B cell (primary cell): ENCODE measurements around the gene AP1S3. TPM values are rescaled to one million over a fixed set of nuclear protein-coding genes. Genes with fewer than 3 reads are reported as not detected.

Experiments
- ATAC-seq: fragments of 200-7000 bp; cut with Tn5 transposase; one replicate; pipeline ENCODE4 v1.10.0; 2021; ENCODE audit warnings: low read depth, mild to moderate bottlenecking, moderate number of reproducible peaks, moderate library complexity
- CTCF ChIA-PET: fragments of 350-600 bp; sonication (Branson Sonifier 250); formaldehyde crosslinking; loops from one replicate; lab custom pipeline; 2021; ENCODE audit warnings: antibody characterized with exemption, inconsistent platforms; lab: Charles Lee
- POLR2A ChIA-PET: fragments of 350-600 bp; sonication (Branson Sonifier 250); formaldehyde crosslinking; loops from one replicate; lab custom pipeline; 2021; ENCODE audit warnings: antibody characterized with exemption; lab: Charles Lee
- DNase-seq: peaks from one replicate; pipeline ENCODE4 v3.0.0; 2013
- H2AFZ ChIP-seq: 2 replicates; pipeline ENCODE4 v1.6.1; 2012; ENCODE audit warnings: mild to moderate bottlenecking, low read depth, low read length; ENCODE audit not compliant: insufficient read depth, poor library complexity, severe bottlenecking
- H3K27ac ChIP-seq, 2 donors: 1 replicate in 1 of 2; 2 replicates in 1 of 2; pipeline ENCODE4 v1.5.1; 2012 to 2013; ENCODE audit warnings: low read length in 2 of 2, mild to moderate bottlenecking in 2 of 2, moderate library complexity in 1 of 2
- H3K27me3 ChIP-seq, 4 experiments: fragments of 200-600 bp in 1 of 4; sonication (generic) in 1 of 4; replicated peaks in 1 of 4; 1 replicate in 2 of 4; 2 replicates in 2 of 4; pipeline versions ENCODE4 v1.6.1 to v1.7.0; 2013 to 2016; ENCODE audit warnings: low read length in 3 of 4, mild to moderate bottlenecking in 2 of 4, mixed read lengths in 1 of 4, moderate library complexity in 1 of 4; ENCODE audit not compliant: insufficient read depth in 4 of 4, control insufficient read depth in 3 of 4; ENCODE audit errors: control extremely low read depth in 1 of 4
- H3K36me3 ChIP-seq, 2 experiments: replicated peaks in 1 of 2; 1 replicate in 1 of 2; 2 replicates in 1 of 2; pipeline versions ENCODE4 v1.6.1 to v1.7.1; 2013; ENCODE audit warnings: low read length in 1 of 2; ENCODE audit not compliant: insufficient read depth in 2 of 2, control insufficient read depth in 1 of 2; ENCODE audit errors: control extremely low read depth in 1 of 2, extremely low read depth in 1 of 2
- H3K4me1 ChIP-seq, 2 donors: fragments of 200-600 bp in 1 of 2; sonication (generic) in 1 of 2; 1 replicate in 1 of 2; 2 replicates in 1 of 2; pipeline versions ENCODE4 v1.5.1 to v1.6.1; 2013 to 2017; ENCODE audit warnings: low read length in 2 of 2; ENCODE audit not compliant: control insufficient read depth in 2 of 2, insufficient read depth in 2 of 2
- H3K4me2 ChIP-seq: replicated peaks from 2 replicates; pipeline ENCODE3; 2012; ENCODE audit warnings: mild to moderate bottlenecking, low read depth, low read length; ENCODE audit not compliant: poor library complexity, severe bottlenecking
- H3K4me3 ChIP-seq, 5 experiments: fragments of 200-600 bp in 1 of 5; sonication (generic) in 1 of 5; 1 replicate in 3 of 5; 2 replicates in 2 of 5; pipeline versions ENCODE4 v1.5.1 to v1.7.0; 2011 to 2016; ENCODE audit warnings: low read length in 4 of 5, mild to moderate bottlenecking in 4 of 5, low read depth in 2 of 5, control low read depth in 1 of 5, moderate library complexity in 1 of 5; ENCODE audit not compliant: insufficient read depth in 1 of 5; ENCODE audit errors: control extremely low read depth in 1 of 5, extremely low read depth in 1 of 5
- H3K79me2 ChIP-seq: fragments of 200-600 bp; sonication (generic); one replicate; pipeline ENCODE4 v1.6.0; 2016; ENCODE audit warnings: low read length; ENCODE audit not compliant: control insufficient read depth, insufficient read depth
- H3K9ac ChIP-seq: fragments of 200-600 bp; sonication (generic); 2 replicates; pipeline ENCODE4 v1.6.1; 2017; ENCODE audit warnings: mild to moderate bottlenecking, low read length, moderate library complexity
- H3K9me3 ChIP-seq, 3 donors: one replicate each; pipeline versions ENCODE4 v1.6.1 to v1.7.1; 2013; ENCODE audit warnings: low read length in 2 of 3; ENCODE audit not compliant: control insufficient read depth in 2 of 3, insufficient read depth in 1 of 3; ENCODE audit errors: control extremely low read depth in 1 of 3
- H4K20me1 ChIP-seq: 2 replicates; pipeline ENCODE4 v1.6.0; 2012; ENCODE audit warnings: mild to moderate bottlenecking, low read length; ENCODE audit not compliant: insufficient read depth, control insufficient read depth, poor library complexity, severe bottlenecking
- H3K27ac Mint-ChIP-seq: one replicate; pipeline ENCODE4 v1.8.0; 2021; ENCODE audit warnings: mixed read lengths
- H3K27me3 Mint-ChIP-seq: one replicate; pipeline ENCODE4 v1.8.0; 2021; ENCODE audit warnings: mixed read lengths
- H3K4me1 Mint-ChIP-seq: one replicate; pipeline ENCODE4 v1.8.0; 2021; ENCODE audit warnings: mixed read lengths
- H3K4me3 Mint-ChIP-seq: one replicate; pipeline ENCODE4 v1.8.0; 2021; ENCODE audit warnings: mixed read lengths
- H3K9me3 Mint-ChIP-seq: one replicate; pipeline ENCODE4 v1.8.0; 2022; ENCODE audit warnings: mixed read lengths; ENCODE audit not compliant: insufficient read depth
- CTCF ChIP-seq: fragments of 200-600 bp; IDR thresholded peaks from one replicate; pipeline ENCODE4 v1.8.0; 2022; ENCODE audit warnings: antibody characterized with exemption, mild to moderate bottlenecking
- EZH2 ChIP-seq: IDR thresholded peaks from 2 replicates; pipeline ENCODE4 v1.6.1; 2012; ENCODE audit warnings: borderline replicate concordance, low read depth, mild to moderate bottlenecking, moderate library complexity, low read length; ENCODE audit not compliant: insufficient read depth, poor library complexity, severe bottlenecking
- WGBS: methylation state at CpG from one replicate; pipeline ENCODE4 v1.1.5; 2013; ENCODE audit warnings: missing lambda C conversion rate; ENCODE audit not compliant: insufficient coverage; 5-methylcytosine and 5-hydroxymethylcytosine counted together
- intact Hi-C: fragments of 100-400 bp; cut with micrococcal nuclease; formaldehyde crosslinking; loops from one replicate; pipeline ENCODE4 v1.10.0; 2022
- polyA plus RNA-seq: library from polyadenylated mRNA; depleted of rRNA; stranded (reverse); fragments of >200 nt; gene quantifications from 2 replicates; pipeline ENCODE4 v1.2.3, GENCODE V29; 2012
- total RNA-seq, 2 donors: library from RNA; stranded (reverse); fragments of 120-200 nt in 1 of 2; gene quantifications; 1 replicate in 1 of 2; 2 replicates in 1 of 2; pipeline versions ENCODE4 v1.2.3 to v1.2.4, GENCODE V29; 2013 to 2022

The AP1S3 gene
- total and polyA plus RNA-seq, 2 donors (not counting 1 experiment from before 2014, with no cell fraction given) = 7.2 to 41.4 TPM

GRCh38 chr2:223877721-223878410 lies 40.5 kb upstream of the AP1S3 start:
- 100% methylated on average over 1 of the region's 6 CpGs for WGBS
- H3K27ac ChIP-seq = no peak overlapping the region

More at GRCh38 chr2:223877721-223878410, 40.5 kb upstream of the AP1S3 start:
- peaks cover 6% of the 10 kb centered on the region for H3K4me1 Mint-ChIP-seq
- intact Hi-C loops = no loop called here
- ChIA-PET POLR2A (interaction anchor here (0.6 kb wide), 1 partner anchor 43 kb away, joined by 4 read pairs; no protein-coding TSS in a partner anchor), CTCF (no interaction called here)
- ATAC-seq (no peak), DNase-seq (no peak)
- Histone ChIP-seq H3K4me3 (no peak overlapping the region), H3K36me3 (peaks cover 0 to 63% of the 10 kb centered on the region in 2 experiments), H3K27me3 (no peaks in the 10 kb centered on the region), H3K9me3 (no peaks in the 10 kb centered on the region), H3K79me2 (no peaks in the 10 kb centered on the region), H3K4me2 (no peak overlapping the region), H3K9ac (no peak overlapping the region), H4K20me1 (no peaks in the 10 kb centered on the region), H2AFZ (no peak overlapping the region), H3K4me1 (peaks cover 0 to 4% of the 10 kb centered on the region in 2 donors)
- H3K27me3 Mint-ChIP-seq = no peaks in the 10 kb centered on the region
- no peak overlapping the region for H3K27ac Mint-ChIP-seq
- no peak for TF ChIP-seq CTCF
- no peak for TF ChIP-seq EZH2
- no peaks in the 10 kb centered on the region for H3K9me3 Mint-ChIP-seq
- no peak overlapping the region for H3K4me3 Mint-ChIP-seq
